Brain microvascular endothelial cell (primary cell): Measurements from ENCODE around the gene SH3GL3.

Experiments
- DNase-seq: peaks from one replicate; pipeline ENCODE4 v3.0.0-alpha.2; 2020
- H3K27ac ChIP-seq: fragments of 250-450 bp; sonication (Bioruptor Pico); 2 replicates; pipeline ENCODE4 v1.5.1; 2020; ENCODE audit warnings: mild to moderate bottlenecking, moderate library complexity
- H3K27me3 ChIP-seq: fragments of 250-450 bp; sonication (Bioruptor Pico); replicated peaks from 2 replicates; pipeline ENCODE4 v1.5.1; 2020; ENCODE audit warnings: mild to moderate bottlenecking
- H3K36me3 ChIP-seq: fragments of 250-450 bp; sonication (Bioruptor Pico); replicated peaks from 2 replicates; pipeline ENCODE4 v1.5.1; 2020; ENCODE audit warnings: mild to moderate bottlenecking
- H3K4me3 ChIP-seq: 2 replicates; pipeline ENCODE4 v1.5.1; 2011; ENCODE audit warnings: low read depth, mild to moderate bottlenecking, control low read depth, low read length, moderate library complexity
- in situ Hi-C: cut with HindIII; loops from 2 replicates; pipeline ENCODE4 v1.10.0; 2017; ENCODE audit warnings: low sequenced_read_pairs, low pct_ligation_motif_present
- TF ChIP-seq, protein P1 (sequence below): IDR thresholded peaks from 2 replicates; pipeline ENCODE4 v1.5.1; 2011; ENCODE audit warnings: low read depth, mild to moderate bottlenecking, moderate library complexity, low read length, control low read depth, inconsistent platforms; ENCODE audit errors: missing control alignments

SH3GL3 gene

DNA sequence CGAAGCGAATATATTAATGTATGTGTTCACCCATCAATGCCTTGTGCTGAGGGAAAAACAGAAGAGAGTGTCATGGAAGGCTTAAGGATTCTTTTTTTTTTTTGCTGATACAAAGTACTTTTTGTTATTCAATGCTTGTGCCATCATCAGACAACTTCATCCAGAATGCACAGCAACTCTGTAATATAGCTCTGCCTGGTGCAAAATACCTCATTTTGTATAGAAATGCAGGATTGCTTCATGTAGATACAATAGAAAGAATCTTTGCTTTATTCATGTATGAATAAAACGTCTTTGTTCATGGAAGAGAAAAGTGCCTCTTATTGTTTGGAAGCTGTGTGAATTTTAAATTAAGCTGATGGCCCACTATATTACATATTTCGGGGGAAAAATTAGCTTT lies 62.9 kb downstream of the SH3GL3 start:
- TF ChIP-seq, protein P1, sequence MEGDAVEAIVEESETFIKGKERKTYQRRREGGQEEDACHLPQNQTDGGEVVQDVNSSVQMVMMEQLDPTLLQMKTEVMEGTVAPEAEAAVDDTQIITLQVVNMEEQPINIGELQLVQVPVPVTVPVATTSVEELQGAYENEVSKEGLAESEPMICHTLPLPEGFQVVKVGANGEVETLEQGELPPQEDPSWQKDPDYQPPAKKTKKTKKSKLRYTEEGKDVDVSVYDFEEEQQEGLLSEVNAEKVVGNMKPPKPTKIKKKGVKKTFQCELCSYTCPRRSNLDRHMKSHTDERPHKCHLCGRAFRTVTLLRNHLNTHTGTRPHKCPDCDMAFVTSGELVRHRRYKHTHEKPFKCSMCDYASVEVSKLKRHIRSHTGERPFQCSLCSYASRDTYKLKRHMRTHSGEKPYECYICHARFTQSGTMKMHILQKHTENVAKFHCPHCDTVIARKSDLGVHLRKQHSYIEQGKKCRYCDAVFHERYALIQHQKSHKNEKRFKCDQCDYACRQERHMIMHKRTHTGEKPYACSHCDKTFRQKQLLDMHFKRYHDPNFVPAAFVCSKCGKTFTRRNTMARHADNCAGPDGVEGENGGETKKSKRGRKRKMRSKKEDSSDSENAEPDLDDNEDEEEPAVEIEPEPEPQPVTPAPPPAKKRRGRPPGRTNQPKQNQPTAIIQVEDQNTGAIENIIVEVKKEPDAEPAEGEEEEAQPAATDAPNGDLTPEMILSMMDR: no peak
- no peaks in the 10 kb centered on the region for H3K36me3 ChIP-seq
- no peaks in the 10 kb centered on the region for H3K27me3 ChIP-seq
- no peak overlapping the region for H3K27ac ChIP-seq
- in situ Hi-C loops: no loop called here
- no peak for DNase-seq
- H3K4me3 ChIP-seq: no peak overlapping the region

DNA sequence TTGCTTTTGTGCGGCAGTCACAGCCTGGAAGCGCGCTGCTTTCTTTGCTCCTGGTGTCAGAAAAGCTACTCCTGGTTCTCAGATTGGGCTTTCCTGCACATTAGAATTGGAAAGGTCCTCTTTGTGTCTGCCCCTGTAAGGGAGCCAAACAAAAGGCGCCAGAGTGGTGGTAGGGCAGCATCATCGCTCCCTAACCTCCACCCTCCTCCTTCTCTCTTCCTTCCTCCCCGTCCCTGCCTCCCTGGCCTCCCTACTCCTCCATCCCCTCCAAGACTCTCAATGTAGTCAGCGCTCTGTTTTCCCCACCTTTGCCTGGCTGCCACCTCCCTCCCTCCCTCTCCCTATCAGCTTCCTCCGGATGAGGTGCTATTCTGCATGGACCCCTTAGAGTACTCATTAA lies 65.3 kb downstream of the SH3GL3 start:
- TF ChIP-seq, protein P1: no peak
- Histone ChIP-seq H3K27ac (no peak overlapping the region), H3K36me3 (no peaks in the 10 kb centered on the region), H3K4me3 (no peak overlapping the region), H3K27me3 (no peaks in the 10 kb centered on the region)
- in situ Hi-C loops: no loop called here
- no peak for DNase-seq

- Histone ChIP-seq H3K27me3 (no peaks in the 10 kb centered on the region), H3K4me3 (no peak overlapping the region), H3K36me3 (no peaks in the 10 kb centered on the region), H3K27ac (no peak overlapping the region)
- no peak for DNase-seq
- TF ChIP-seq, protein P1: no peak
- in situ Hi-C loops: no loop called here
These were observed 67.4 kb downstream of the SH3GL3 start for GRCh38 chr15:83514584-83514983.

- H3K4me3 ChIP-seq: no peak overlapping the region
- no peak overlapping the region for H3K27ac ChIP-seq
- no peaks in the 10 kb centered on the region for H3K27me3 ChIP-seq
- DNase-seq: no peak
- in situ Hi-C loops: no loop called here
- no peaks in the 10 kb centered on the region for H3K36me3 ChIP-seq
- TF ChIP-seq, protein P1: no peak
These were observed 68.0 kb downstream of the SH3GL3 start for GRCh38 chr15:83515164-83515563.

GRCh38 chr15:83516935-83517334 lies 69.8 kb downstream of the SH3GL3 start:
- Histone ChIP-seq H3K36me3 (no peaks in the 10 kb centered on the region), H3K27ac (no peak overlapping the region), H3K27me3 (no peaks in the 10 kb centered on the region), H3K4me3 (no peak overlapping the region)
- TF ChIP-seq, protein P1: no peak
- in situ Hi-C loops: no loop called here
- no peak for DNase-seq

DNA sequence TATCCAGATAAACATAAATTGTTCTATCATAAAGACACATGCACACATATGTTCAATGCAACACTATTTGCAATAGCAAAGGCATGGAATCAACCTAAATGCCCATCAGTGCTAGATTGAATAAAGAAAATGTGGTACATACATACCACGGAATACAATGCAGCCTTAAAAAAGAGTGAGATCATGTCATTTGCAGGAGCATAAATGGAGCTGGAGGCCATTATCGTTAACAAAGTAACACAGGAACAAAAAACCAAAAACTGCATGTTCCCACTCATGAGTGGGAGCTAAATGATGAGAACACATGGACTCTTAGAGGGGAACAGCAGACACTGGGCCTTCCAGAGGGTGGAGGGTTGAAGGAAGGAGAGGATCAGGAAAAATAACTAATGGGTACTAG lies 79.2 kb downstream of the SH3GL3 start:
- no peak for DNase-seq
- H3K4me3 ChIP-seq: no peak overlapping the region
- no peak overlapping the region for H3K27ac ChIP-seq
- in situ Hi-C loops: no loop called here
- H3K27me3 ChIP-seq: no peaks in the 10 kb centered on the region
- TF ChIP-seq, protein P1: no peak
- no peaks in the 10 kb centered on the region for H3K36me3 ChIP-seq
